Body of pancreas (tissue), 4 donors: ENCODE measurements around the gene LRRC28.

Experiments used
- POLR2A ChIP-seq, 3 donors: fragments of 450-650 bp; IDR thresholded peaks; one replicate each; pipeline ENCODE4 v1.6.1; 2016; ENCODE audit warnings: antibody characterized with exemption in 3 of 3, mild to moderate bottlenecking in 2 of 3
- TF ChIP-seq, protein P1 (sequence below), 7 experiments: fragments of 450-650 bp in 4 of 7; fragments of 200-600 bp in 3 of 7; sonication (generic) in 3 of 7; IDR thresholded peaks; one replicate each; pipeline ENCODE4 v1.5.1; 2016 to 2019; ENCODE audit warnings: antibody characterized with exemption in 7 of 7

GRCh38 chr15:99371180-99372103, 120.2 kb downstream of the LRRC28 start:
- TF ChIP-seq, protein P1, sequence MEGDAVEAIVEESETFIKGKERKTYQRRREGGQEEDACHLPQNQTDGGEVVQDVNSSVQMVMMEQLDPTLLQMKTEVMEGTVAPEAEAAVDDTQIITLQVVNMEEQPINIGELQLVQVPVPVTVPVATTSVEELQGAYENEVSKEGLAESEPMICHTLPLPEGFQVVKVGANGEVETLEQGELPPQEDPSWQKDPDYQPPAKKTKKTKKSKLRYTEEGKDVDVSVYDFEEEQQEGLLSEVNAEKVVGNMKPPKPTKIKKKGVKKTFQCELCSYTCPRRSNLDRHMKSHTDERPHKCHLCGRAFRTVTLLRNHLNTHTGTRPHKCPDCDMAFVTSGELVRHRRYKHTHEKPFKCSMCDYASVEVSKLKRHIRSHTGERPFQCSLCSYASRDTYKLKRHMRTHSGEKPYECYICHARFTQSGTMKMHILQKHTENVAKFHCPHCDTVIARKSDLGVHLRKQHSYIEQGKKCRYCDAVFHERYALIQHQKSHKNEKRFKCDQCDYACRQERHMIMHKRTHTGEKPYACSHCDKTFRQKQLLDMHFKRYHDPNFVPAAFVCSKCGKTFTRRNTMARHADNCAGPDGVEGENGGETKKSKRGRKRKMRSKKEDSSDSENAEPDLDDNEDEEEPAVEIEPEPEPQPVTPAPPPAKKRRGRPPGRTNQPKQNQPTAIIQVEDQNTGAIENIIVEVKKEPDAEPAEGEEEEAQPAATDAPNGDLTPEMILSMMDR (IDR thresholded peaks at IDR 0.05), result no peak
- no peak for TF ChIP-seq POLR2A (IDR thresholded peaks at IDR 0.05)
